Effector memory CD4-positive, alpha-beta T cell (primary cell): ENCODE results near the gene ABCG2.

Experiments
- DNase-seq, 3 donors: peaks; one replicate each; pipeline ENCODE4 v3.0.0-alpha.2; 2020
- H3K27ac ChIP-seq: 2 replicates; pipeline ENCODE4 v1.7.0; 2013; ENCODE audit warnings: mild to moderate bottlenecking, low read length, moderate library complexity; ENCODE audit not compliant: insufficient read depth, poor library complexity, severe bottlenecking
- H3K27me3 ChIP-seq: replicated peaks from 2 replicates; pipeline ENCODE4 v1.7.0; 2013; ENCODE audit warnings: mild to moderate bottlenecking, low read length; ENCODE audit not compliant: insufficient read depth, control insufficient read depth, poor library complexity, severe bottlenecking
- H3K36me3 ChIP-seq: 2 replicates; pipeline ENCODE4 v1.7.0; 2013; ENCODE audit warnings: mild to moderate bottlenecking, low read length, moderate library complexity; ENCODE audit not compliant: control insufficient read depth, insufficient read depth
- H3K4me1 ChIP-seq: 2 replicates; pipeline ENCODE4 v1.7.0; 2013; ENCODE audit warnings: low read length, mild to moderate bottlenecking; ENCODE audit not compliant: control insufficient read depth, insufficient read depth, poor library complexity, severe bottlenecking
- H3K4me3 ChIP-seq: 2 replicates; pipeline ENCODE4 v1.7.0; 2013; ENCODE audit warnings: low read length, low read depth, mild to moderate bottlenecking; ENCODE audit not compliant: insufficient read depth, poor library complexity, severe bottlenecking
- H3K9me3 ChIP-seq: 2 replicates; pipeline ENCODE4 v1.7.0; 2013; ENCODE audit warnings: mild to moderate bottlenecking, low read length, moderate library complexity; ENCODE audit not compliant: control insufficient read depth
- total RNA-seq, 3 donors: gene quantifications; one replicate each; lab custom pipeline; 2026; lab: John Stamatoyannopoulos, UW

The ABCG2 gene
- 0.35 to 4.1 (median 0.52) reads per million in 3 donors for total RNA-seq

DNA sequence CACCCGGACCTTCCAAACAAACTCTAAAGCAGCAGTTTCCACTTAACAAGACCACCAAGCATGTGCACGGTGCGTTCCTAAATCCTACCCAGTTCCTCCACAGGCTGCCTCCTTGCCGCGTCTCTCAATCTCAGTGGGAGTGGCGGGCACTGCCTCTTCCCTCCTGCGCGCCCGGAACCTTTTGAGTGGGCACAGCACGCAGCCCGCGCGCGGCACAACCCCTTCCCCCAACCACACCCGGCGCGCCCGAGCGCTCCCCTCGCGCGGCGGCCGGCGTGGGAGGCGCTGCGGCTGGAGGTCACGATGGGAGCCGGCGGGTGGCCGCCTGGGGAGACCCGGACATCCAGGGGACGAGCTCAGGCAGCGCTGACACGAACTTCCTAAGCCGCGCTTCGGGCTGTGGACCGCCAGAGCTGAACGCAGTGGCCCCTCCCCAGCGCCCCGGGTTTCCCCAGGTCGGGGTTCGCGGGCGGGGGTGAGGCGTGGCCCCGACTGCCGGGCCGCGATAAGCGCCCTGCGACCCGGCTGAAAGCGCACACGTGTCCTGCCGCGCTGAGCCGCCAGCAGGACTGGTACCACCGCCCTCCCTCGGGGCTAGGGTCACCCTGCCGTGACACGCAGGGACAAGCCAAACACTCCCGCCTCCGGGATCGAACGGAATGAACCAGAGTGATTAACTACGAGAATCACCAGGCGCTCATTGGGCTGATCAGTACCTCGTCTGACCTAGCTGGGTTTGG lies at the start of gene ABCG2:
TSS of gene ABCG2 (minus strand) at position 151 of the 740 bp plus-strand sequence. CDS start 18,644 bp downstream, outside the sequence.
- H3K27ac ChIP-seq, result no peak within 1 kb of the TSS
- H3K4me3 ChIP-seq, result peak within 1 kb of the TSS; percentile 72
- no peaks in the 10 kb centered on the region for H3K27me3 ChIP-seq
- DNase-seq, result peak; percentile 4 to 16 (median 5)
- no peaks in the 10 kb centered on the region for H3K4me1 ChIP-seq
- no peaks in the 10 kb centered on the region for H3K36me3 ChIP-seq
- H3K9me3 ChIP-seq, result no peaks in the 10 kb centered on the region

DNA sequence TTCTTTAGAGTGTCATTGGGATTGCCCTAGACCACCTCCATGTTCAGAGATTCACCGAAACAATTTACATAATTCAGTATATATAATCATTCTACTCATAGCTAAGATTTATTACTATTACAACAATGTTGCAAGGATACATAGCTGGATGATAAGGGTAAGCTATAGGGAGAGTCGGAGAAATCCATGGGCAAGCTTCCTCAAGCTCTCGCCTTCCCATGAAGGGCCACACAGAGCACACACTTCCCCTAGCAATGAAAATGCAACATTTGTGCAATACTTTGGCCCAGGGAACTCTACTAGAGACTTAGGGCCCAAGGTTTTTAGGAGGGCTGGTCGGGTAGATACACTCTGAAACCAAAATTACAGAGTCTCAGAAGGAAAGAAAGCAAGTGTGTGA lies 49.7 kb upstream of the ABCG2 start:
- Histone ChIP-seq H3K27ac (no peak overlapping the region), H3K36me3 (no peaks in the 10 kb centered on the region), H3K4me3 (no peak overlapping the region), H3K9me3 (no peaks in the 10 kb centered on the region), H3K27me3 (no peaks in the 10 kb centered on the region), H3K4me1 (no peaks in the 10 kb centered on the region)
- DNase-seq, result no peak

- Histone ChIP-seq H3K9me3 (no peaks in the 10 kb centered on the region), H3K27ac (no peak overlapping the region)
Measured at GRCh38 chr4:88207171-88207570, 48.7 kb upstream of the ABCG2 start.

GRCh38 chr4:88204882-88205281 lies 46.4 kb upstream of the ABCG2 start:
- no peak for DNase-seq
- Histone ChIP-seq H3K27ac (no peak overlapping the region), H3K4me1 (no peaks in the 10 kb centered on the region), H3K36me3 (no peaks in the 10 kb centered on the region), H3K9me3 (no peaks in the 10 kb centered on the region), H3K27me3 (no peaks in the 10 kb centered on the region), H3K4me3 (no peak overlapping the region)

More at GRCh38 chr4:88207171-88207570, 48.7 kb upstream of the ABCG2 start:
- Histone ChIP-seq H3K27me3 (no peaks in the 10 kb centered on the region), H3K4me3 (no peak overlapping the region), H3K36me3 (no peaks in the 10 kb centered on the region), H3K4me1 (no peaks in the 10 kb centered on the region)
- DNase-seq, result no peak

DNA sequence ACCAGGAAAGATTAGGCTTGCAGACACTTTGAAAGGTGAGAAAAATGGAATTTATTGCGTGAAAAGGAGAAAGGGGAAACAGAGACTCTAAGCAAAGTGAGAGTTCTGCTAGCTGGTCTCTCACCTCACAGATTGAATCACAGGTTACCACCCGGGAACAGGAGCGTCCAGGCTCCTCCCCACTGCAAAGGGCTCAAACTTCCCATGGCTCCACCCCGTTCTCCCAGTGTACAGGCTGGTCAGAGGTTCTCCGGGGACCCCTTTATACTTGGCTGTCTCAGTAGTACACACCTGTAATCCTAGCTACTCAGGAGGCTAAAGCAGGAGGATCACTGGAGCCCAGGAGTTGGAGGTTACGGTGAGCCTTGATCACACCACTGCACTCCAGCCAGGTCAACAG lies 44.0 kb upstream of the ABCG2 start:
- Histone ChIP-seq H3K36me3 (no peaks in the 10 kb centered on the region), H3K27ac (no peak overlapping the region), H3K4me3 (no peak overlapping the region), H3K4me1 (no peaks in the 10 kb centered on the region), H3K9me3 (no peaks in the 10 kb centered on the region), H3K27me3 (no peaks in the 10 kb centered on the region)
- no peak for DNase-seq

DNA sequence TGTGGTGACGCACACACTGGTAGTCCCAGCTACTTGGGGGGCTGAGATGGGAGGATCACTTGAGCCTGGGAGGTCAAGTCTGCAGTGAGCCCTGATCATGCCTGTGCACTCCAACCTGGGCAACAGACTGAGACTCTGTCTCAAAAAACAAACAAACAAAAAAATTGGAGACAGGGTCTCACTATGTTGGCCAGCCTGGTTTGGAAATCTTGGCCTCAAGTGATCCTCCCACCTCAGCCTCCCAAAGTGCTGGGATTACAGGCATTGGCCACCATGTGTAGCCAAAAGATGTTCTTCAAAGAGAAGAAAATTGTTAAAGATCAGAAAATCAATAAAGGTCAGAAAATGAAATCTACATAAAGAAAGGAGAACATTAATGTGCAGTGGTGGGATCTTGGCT lies 41.7 kb upstream of the ABCG2 start:
- Histone ChIP-seq H3K4me1 (no peaks in the 10 kb centered on the region), H3K27me3 (no peaks in the 10 kb centered on the region), H3K4me3 (no peak overlapping the region), H3K36me3 (no peaks in the 10 kb centered on the region), H3K27ac (no peak overlapping the region), H3K9me3 (no peaks in the 10 kb centered on the region)
- no peak for DNase-seq

- Histone ChIP-seq H3K27me3 (no peaks in the 10 kb centered on the region), H3K4me1 (no peaks in the 10 kb centered on the region), H3K27ac (no peak overlapping the region), H3K4me3 (no peak overlapping the region), H3K9me3 (no peaks in the 10 kb centered on the region), H3K36me3 (no peaks in the 10 kb centered on the region)
- no peak for DNase-seq
Measured at GRCh38 chr4:88196523-88197185, 38.2 kb upstream of the ABCG2 start.

GRCh38 chr4:88196013-88196365 lies 37.5 kb upstream of the ABCG2 start:
- Histone ChIP-seq H3K36me3 (no peaks in the 10 kb centered on the region), H3K27me3 (no peaks in the 10 kb centered on the region), H3K4me3 (no peak overlapping the region), H3K27ac (no peak overlapping the region), H3K4me1 (no peaks in the 10 kb centered on the region), H3K9me3 (no peaks in the 10 kb centered on the region)
- no peak for DNase-seq

DNA sequence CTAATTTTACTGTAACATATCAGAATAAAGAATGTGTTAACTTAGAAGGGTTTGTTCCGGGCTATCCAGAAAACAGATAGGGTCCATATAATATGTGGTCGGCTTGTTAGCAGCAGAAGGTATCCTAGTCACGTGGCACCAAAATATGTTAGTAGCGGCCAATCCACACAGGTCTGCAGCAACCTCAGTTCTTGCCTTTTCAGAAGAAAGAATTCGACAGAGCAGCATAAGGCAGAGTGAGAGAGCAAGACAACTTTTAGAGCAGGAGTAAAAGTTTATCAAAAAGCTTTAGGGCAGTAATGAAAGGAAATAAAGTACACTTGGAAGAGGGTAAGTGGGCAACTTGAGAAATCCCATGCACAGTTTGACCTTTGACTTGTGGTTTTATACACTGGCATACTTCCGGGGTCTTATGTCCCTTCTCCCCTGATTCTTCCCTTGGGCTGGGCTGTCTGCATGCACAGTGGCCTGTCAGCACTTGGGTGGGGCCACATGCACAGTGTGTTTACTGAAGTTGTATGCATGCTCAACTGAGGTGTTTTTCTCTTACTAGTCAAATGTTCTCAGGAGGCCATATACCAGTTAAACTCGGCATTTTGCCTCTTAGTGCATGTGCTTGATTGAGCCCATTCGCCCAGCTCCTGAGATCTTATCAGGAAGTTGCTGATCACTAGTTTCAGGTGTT lies 37.0 kb upstream of the ABCG2 start:
- no peaks in the 10 kb centered on the region for H3K27me3 ChIP-seq
- H3K4me1 ChIP-seq, result no peaks in the 10 kb centered on the region
- no peaks in the 10 kb centered on the region for H3K36me3 ChIP-seq
- H3K27ac ChIP-seq, result no peak overlapping the region
- H3K9me3 ChIP-seq, result no peaks in the 10 kb centered on the region
- no peak overlapping the region for H3K4me3 ChIP-seq
- DNase-seq, result no peak

- no peak for DNase-seq
- Histone ChIP-seq H3K9me3 (no peaks in the 10 kb centered on the region), H3K4me3 (no peak overlapping the region)
Measured at GRCh38 chr4:88191404-88191803, 33.0 kb upstream of the ABCG2 start.

More at GRCh38 chr4:88191404-88191803, 33.0 kb upstream of the ABCG2 start:
- Histone ChIP-seq H3K36me3 (no peaks in the 10 kb centered on the region), H3K27ac (no peak overlapping the region), H3K27me3 (no peaks in the 10 kb centered on the region), H3K4me1 (no peaks in the 10 kb centered on the region)
